ENCODE results near the gene CXCR3. TPM values are rescaled to one million over a fixed set of nuclear protein-coding genes. Genes with fewer than 3 reads are reported as not detected.
A peak's percentile ranks its signal among the peaks of the same experiment; 100 is the strongest.
"Not testable (repeated sequence)": the region's sequence is repeated elsewhere in the genome, so short reads cannot be mapped to it uniquely, and the experiment has no call there.

The CXCR3 gene
- total RNA-seq, 1 donor from 2014 or later: not detected

GRCh38 chrX:71650333-71650969, 32.1 kb upstream of the CXCR3 start:
- no peaks in the 10 kb centered on the region for H3K4me1 Mint-ChIP-seq (ENCODE audit: low read depth, unreplicated experiment)
- no peak overlapping the region for H3K27ac Mint-ChIP-seq (ENCODE audit: unreplicated experiment)
- H3K4me3 Mint-ChIP-seq (ENCODE audit: unreplicated experiment): no peak overlapping the region
- no peak for TF ChIP-seq CTCF (IDR thresholded peaks at IDR 0.05; ENCODE audit: partially characterized antibody, unreplicated experiment)
- no peak for DNase-seq
- no peaks in the 10 kb centered on the region for H3K27me3 Mint-ChIP-seq (ENCODE audit: unreplicated experiment)
- peaks cover 2% of the 10 kb centered on the region for H3K9me3 Mint-ChIP-seq (ENCODE audit: unreplicated experiment)
- no peaks in the 10 kb centered on the region for H3K36me3 Mint-ChIP-seq (ENCODE audit: unreplicated experiment)

- H3K27me3 Mint-ChIP-seq (ENCODE audit: unreplicated experiment); H3K4me3 Mint-ChIP-seq (ENCODE audit: unreplicated experiment): not testable (repeated sequence)
Measured at GRCh38 chrX:71644406-71644805, 26.1 kb upstream of the CXCR3 start.

GRCh38 chrX:71640002-71640401, 21.7 kb upstream of the CXCR3 start:
- DNase-seq: no peak
- H3K9me3 Mint-ChIP-seq (ENCODE audit: unreplicated experiment): peaks cover 2% of the 10 kb centered on the region

More at GRCh38 chrX:71644406-71644805, 26.1 kb upstream of the CXCR3 start:
- H3K27ac Mint-ChIP-seq (ENCODE audit: unreplicated experiment): peak overlapping the region; percentile 64
- H3K9me3 Mint-ChIP-seq (ENCODE audit: unreplicated experiment); H3K4me1 Mint-ChIP-seq (ENCODE audit: low read depth, unreplicated experiment); DNase-seq; H3K36me3 Mint-ChIP-seq (ENCODE audit: unreplicated experiment): not testable (repeated sequence)

GRCh38 chrX:71638409-71638808, 20.1 kb upstream of the CXCR3 start:
- TF ChIP-seq CTCF (IDR thresholded peaks at IDR 0.05; ENCODE audit: partially characterized antibody, unreplicated experiment): no peak
- no peak overlapping the region for H3K27ac Mint-ChIP-seq (ENCODE audit: unreplicated experiment)
- no peaks in the 10 kb centered on the region for H3K27me3 Mint-ChIP-seq (ENCODE audit: unreplicated experiment)
- H3K4me3 Mint-ChIP-seq (ENCODE audit: unreplicated experiment): no peak overlapping the region
- no peaks in the 10 kb centered on the region for H3K36me3 Mint-ChIP-seq (ENCODE audit: unreplicated experiment)
- no peak for DNase-seq
- H3K4me1 Mint-ChIP-seq (ENCODE audit: low read depth, unreplicated experiment): peaks cover 8% of the 10 kb centered on the region
- peaks cover 2% of the 10 kb centered on the region for H3K9me3 Mint-ChIP-seq (ENCODE audit: unreplicated experiment)

More at GRCh38 chrX:71640002-71640401, 21.7 kb upstream of the CXCR3 start:
- Mint-ChIP-seq H3K36me3 (ENCODE audit: unreplicated experiment) (no peaks in the 10 kb centered on the region), H3K27me3 (ENCODE audit: unreplicated experiment) (no peaks in the 10 kb centered on the region), H3K4me1 (ENCODE audit: low read depth, unreplicated experiment) (peaks cover 9% of the 10 kb centered on the region), H3K4me3 (ENCODE audit: unreplicated experiment) (no peak overlapping the region), H3K27ac (ENCODE audit: unreplicated experiment) (no peak overlapping the region)
- no peak for TF ChIP-seq CTCF (IDR thresholded peaks at IDR 0.05; ENCODE audit: partially characterized antibody, unreplicated experiment)

GRCh38 chrX:71637848-71638247, 19.5 kb upstream of the CXCR3 start:
- Mint-ChIP-seq H3K4me3 (ENCODE audit: unreplicated experiment) (no peak overlapping the region), H3K4me1 (ENCODE audit: low read depth, unreplicated experiment) (peaks cover 8% of the 10 kb centered on the region), H3K27ac (ENCODE audit: unreplicated experiment) (no peak overlapping the region), H3K9me3 (ENCODE audit: unreplicated experiment) (peaks cover 2% of the 10 kb centered on the region), H3K27me3 (ENCODE audit: unreplicated experiment) (no peaks in the 10 kb centered on the region), H3K36me3 (ENCODE audit: unreplicated experiment) (no peaks in the 10 kb centered on the region)
- no peak for TF ChIP-seq CTCF (IDR thresholded peaks at IDR 0.05; ENCODE audit: partially characterized antibody, unreplicated experiment)
- DNase-seq: no peak

Data from glutamatergic neuron (in vitro differentiated cells).